GM12872 (cell line): Measurements from ENCODE around the gene GPHN.

Source experiments
- TF ChIP-seq, protein P1 (sequence below): IDR thresholded peaks from 3 replicates; pipeline ENCODE4 v1.5.1; 2011; ENCODE audit warnings: low read depth, mild to moderate bottlenecking, low read length, moderate library complexity; ENCODE audit not compliant: insufficient read depth

Gene GPHN

DNA sequence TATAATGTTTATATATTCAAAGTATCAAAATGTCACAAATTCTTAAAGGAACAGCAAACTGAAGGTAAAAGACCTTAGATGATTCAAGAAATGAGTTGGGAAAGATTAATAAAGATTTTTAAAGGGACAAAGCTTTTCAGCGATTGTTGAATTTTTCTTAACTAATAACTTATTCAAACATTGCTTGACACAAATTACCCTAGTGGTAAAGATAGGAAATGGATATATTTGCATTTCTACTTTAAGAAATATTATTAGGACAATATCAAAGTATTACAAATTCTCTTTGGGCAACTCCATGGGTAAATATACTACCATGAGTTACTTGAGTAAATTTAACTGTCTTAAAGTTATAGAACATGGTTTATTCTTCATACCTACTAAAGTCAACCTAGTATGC, 415.3 kb downstream of the GPHN start:
- TF ChIP-seq, protein P1, sequence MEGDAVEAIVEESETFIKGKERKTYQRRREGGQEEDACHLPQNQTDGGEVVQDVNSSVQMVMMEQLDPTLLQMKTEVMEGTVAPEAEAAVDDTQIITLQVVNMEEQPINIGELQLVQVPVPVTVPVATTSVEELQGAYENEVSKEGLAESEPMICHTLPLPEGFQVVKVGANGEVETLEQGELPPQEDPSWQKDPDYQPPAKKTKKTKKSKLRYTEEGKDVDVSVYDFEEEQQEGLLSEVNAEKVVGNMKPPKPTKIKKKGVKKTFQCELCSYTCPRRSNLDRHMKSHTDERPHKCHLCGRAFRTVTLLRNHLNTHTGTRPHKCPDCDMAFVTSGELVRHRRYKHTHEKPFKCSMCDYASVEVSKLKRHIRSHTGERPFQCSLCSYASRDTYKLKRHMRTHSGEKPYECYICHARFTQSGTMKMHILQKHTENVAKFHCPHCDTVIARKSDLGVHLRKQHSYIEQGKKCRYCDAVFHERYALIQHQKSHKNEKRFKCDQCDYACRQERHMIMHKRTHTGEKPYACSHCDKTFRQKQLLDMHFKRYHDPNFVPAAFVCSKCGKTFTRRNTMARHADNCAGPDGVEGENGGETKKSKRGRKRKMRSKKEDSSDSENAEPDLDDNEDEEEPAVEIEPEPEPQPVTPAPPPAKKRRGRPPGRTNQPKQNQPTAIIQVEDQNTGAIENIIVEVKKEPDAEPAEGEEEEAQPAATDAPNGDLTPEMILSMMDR, result no peak

DNA sequence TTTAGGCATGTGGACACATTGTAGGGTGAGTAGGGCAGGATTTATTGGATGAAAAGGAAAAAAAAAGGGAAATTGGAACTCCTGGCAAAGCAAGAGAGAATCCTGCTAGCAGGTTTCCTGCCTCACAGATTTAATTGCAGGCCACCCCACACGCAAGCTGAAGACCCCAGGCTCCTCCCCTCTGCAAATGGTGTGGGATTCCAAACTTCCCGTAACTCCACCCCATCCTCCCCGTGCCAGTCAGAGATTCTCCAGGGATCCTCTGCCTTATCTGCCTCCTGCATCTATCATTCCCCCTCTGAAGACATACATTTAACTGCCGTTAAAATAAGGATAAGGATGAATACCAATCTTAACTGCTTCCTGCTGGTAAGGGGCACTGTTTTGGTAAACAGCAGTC, 431.5 kb downstream of the GPHN start:
- TF ChIP-seq, protein P1, result no peak

DNA sequence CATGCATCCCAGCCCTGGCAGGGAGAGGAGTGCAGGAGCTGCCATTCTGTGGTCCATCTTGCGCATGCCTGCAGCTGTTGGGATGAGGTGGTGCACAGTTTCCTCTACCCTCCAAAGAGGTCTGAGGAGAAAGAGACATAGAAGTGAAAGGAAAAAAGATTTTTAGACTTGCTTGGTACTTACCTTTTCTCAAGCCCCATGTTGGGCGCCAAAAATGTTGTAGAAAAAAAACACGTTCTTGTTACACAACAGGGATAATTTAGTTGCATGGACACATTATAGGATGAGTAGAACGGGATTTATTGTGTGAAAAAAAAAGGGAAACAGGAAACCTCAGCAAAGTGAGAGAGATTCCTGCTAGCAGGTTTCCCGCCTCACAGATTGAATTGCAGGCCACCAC, 436.9 kb downstream of the GPHN start:
- TF ChIP-seq, protein P1, result no peak

DNA sequence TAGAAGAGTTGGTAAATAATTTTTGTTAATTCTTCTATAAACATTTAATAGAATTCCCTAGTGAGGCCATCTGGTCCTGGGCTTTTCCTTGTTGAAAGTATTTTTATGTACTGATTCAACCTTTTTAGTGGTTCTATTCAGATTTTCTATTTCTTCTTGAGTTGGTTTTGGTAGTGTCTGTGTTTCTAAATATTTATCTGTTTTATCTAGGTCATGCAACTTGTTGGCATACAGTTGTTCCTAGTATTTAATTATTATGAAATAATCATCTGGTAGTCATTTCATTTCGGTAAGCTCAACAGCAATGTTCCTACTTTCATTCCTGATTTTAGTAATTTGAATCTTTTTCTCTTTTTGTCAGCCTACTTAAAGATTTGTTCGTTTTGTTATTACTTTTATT, 447.2 kb downstream of the GPHN start:
- TF ChIP-seq, protein P1, result no peak

DNA sequence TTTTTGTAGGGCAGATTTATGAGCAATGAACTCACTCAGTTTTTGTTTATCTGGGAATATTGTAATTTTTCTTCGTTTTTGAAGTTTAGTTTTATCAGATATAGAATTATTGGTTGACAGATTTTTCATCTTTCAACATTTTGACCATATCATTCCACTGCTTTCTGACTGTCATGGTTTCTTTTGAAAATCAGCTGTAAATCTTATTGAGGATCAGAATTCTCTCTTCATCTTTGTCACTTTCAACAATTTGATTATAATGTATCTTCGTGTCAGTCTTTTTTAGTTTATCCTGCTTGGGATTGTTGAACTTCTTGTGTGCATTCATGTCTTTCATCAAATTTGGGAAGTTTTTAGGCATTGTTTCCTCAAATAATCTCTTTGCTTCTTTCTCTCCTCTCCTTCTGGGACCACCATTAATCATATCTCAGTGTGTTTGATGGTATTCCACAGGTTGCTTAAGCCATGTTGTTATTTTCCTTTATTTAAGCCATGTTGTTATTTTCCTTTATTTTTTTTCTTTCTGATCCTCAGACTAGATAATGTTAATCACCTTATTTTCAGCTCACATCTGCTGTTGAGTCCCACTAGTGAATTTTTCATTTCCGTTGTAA, 451.6 kb downstream of the GPHN start:
- TF ChIP-seq, protein P1, result no peak

DNA sequence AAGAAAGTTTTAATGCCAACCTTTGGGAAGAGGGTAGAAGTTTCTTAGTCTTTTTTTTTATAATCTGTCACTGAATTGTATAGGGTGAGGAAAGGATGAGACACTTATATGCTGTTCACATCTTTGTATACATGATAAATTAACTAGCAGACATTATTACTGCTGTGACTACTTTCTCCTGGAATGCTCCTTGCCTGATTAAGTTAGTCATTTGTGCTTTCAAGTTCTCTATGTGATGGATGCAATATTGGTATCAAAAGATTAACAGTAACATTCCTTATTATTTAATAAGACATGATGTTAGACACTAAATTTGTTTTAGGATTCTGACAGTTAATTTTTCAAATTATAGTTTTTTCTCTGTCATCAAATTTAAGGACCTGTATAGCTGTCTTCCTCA, 457.9 kb downstream of the GPHN start:
- TF ChIP-seq, protein P1, result no peak

DNA sequence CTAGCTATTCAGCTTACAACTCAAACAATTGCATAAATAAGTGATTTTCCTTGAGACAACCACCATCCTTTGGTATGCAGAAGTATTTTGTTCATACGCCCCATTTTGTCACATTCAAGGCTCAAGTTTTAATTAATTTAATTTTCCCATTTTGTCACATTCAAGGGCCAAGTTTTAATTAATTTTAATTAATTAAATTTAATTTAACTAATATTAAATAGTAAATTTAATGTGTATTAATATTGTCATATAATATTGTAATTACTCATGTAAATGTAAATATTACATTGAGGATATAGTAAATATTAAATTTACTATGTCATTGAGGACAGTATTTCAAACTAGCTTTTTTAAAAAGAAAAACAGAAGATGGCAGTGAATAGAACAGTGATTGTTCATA, 464.5 kb downstream of the GPHN start:
- TF ChIP-seq, protein P1, result no peak
